IPS-20b (cell line): ENCODE data around the gene EMC10.

ENCODE experiments used
- H3K27ac ChIP-seq: one replicate; pipeline ENCODE4 v1.5.1; 2013; ENCODE audit warnings: low read length
- H3K27me3 ChIP-seq: 2 replicates; pipeline ENCODE4 v1.6.1; 2013; ENCODE audit warnings: mild to moderate bottlenecking, low read length, inconsistent platforms; ENCODE audit not compliant: insufficient read depth
- H3K36me3 ChIP-seq: 2 replicates; pipeline ENCODE4 v1.6.1; 2013; ENCODE audit warnings: low read depth, mild to moderate bottlenecking, inconsistent platforms, low read length, moderate library complexity; ENCODE audit not compliant: insufficient read depth
- H3K4me1 ChIP-seq: 2 replicates; pipeline ENCODE4 v1.6.1; 2013; ENCODE audit warnings: mild to moderate bottlenecking, control low read depth, inconsistent platforms, low read length, moderate library complexity; ENCODE audit not compliant: insufficient read depth
- H3K4me3 ChIP-seq: 2 replicates; pipeline ENCODE4 v1.5.1; 2013; ENCODE audit warnings: mild to moderate bottlenecking, low read length, inconsistent platforms
- H3K9ac ChIP-seq: 2 replicates; pipeline ENCODE4 v1.6.1; 2013; ENCODE audit warnings: low read depth, mild to moderate bottlenecking, inconsistent platforms, low read length, moderate library complexity
- H3K9me3 ChIP-seq: 2 replicates; pipeline ENCODE4 v1.6.1; 2013; ENCODE audit warnings: mild to moderate bottlenecking, low read depth, low read length, inconsistent platforms; ENCODE audit not compliant: insufficient read depth

EMC10 gene

DNA sequence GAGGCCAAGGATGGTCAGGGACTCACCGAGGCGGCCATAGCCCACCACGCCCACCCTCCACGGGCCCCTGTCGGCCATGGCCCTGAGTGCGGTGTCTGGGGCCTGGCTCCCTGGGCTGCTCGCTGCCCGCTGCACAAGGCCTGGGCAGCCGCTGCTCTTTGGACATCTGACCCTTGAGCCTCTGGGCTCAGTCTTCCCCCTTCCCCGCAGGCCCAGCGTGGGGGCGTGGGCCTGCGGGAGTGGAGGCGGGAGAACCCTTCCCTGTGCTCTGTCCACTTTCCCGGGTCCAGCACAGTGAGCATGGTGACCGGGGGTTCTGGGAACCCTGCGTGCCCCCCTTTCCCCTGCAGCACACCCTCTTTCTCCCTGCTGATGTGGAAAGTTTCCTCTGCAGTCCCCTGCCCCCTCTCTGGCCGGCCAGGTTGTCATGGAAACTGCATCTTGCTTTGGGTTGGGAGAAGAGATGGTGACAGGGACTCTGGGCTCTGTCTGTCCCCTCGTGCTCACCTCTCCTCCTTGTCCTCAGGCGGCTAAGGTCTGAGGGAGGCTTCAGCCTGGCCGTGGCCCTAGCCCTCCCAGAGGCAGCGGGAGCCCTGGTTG, 37.5 kb downstream of the EMC10 start, which contains the start of gene ASPDH:
TSS of gene ASPDH (minus strand) at position 168 of the 600 bp plus-strand sequence. CDS start at position 78, 90 bp downstream.
- no peaks in the 10 kb centered on the region for H3K4me1 ChIP-seq
- no peak within 1 kb of the TSS for H3K9ac ChIP-seq
- H3K27me3 ChIP-seq = no peaks in the 10 kb centered on the region
- peaks cover 8% of the 10 kb centered on the region for H3K9me3 ChIP-seq
- no peak within 1 kb of the TSS for H3K27ac ChIP-seq
- no peaks in the 10 kb centered on the region for H3K36me3 ChIP-seq
- no peak within 1 kb of the TSS for H3K4me3 ChIP-seq

DNA sequence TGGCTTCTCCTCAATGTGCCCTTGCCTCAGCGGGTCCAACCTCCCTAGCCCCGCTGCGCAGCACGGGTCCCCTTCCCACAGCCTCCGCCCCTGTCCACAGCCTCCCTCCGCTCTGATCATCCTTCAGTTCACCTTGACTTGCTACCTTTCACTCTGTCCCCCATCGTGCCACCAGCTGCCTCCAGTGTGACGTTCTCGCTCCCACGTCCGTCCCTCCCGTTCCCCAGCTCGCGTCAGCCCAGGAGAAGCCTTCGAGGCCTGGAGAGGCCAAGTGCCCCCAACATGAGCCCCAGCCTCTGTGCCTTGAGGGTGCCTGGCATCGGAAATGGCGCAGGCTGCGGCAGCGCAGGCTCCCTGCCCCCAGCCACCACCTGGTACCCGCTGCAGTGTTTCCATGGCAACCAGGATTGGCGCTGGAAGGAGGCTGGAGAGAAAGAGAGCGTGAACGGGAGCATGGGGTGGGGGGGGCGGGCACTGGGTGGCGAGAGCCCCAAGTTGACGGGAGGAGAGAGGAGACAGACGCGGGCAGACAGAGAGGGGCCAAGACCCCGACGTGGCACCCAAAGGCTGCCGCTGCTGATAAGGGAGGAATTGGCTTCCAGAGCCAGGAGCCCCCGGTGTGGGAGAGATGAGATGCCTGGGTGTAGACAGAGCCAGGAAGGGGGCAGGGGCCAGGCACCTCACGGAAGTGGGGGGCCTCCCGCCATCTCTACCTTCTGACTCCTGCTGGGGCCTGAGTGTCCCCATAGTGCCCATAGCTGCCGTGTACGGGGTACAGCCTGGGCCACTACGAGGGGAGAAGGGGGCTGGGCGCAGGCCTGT, 38.2 kb downstream of the EMC10 start:
- H3K4me1 ChIP-seq = no peaks in the 10 kb centered on the region

DNA sequence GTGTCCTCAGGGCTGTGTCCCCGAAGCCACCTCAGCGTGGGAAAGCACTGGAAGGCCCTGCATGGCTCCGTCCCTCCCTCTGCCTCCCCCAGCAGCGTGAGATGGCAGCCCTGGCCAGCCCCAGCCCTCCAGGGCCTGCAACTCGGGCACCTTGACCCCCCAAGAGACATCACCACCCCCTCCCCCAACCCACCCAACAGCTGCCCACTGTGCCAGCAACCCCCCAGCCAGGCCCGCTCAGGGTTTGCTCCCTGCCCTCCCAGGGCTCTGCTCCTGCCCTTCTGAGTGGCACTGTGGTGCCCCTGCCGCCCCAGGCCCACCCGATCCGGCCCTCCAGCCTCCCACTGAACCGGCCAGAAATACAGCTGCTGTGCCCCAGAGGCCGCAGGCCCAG, 38.9 kb downstream of the EMC10 start:
- H3K27ac ChIP-seq = no peak overlapping the region
- H3K9ac ChIP-seq = no peak overlapping the region
- H3K9me3 ChIP-seq = peaks cover 18% of the 10 kb centered on the region
- no peaks in the 10 kb centered on the region for H3K27me3 ChIP-seq
- H3K36me3 ChIP-seq = no peaks in the 10 kb centered on the region
- H3K4me3 ChIP-seq = no peak overlapping the region
- no peaks in the 10 kb centered on the region for H3K4me1 ChIP-seq

More for the DNA sequence above, 38.2 kb downstream of the EMC10 start:
- H3K27ac ChIP-seq = no peak overlapping the region
- no peak overlapping the region for H3K4me3 ChIP-seq
- H3K36me3 ChIP-seq = no peaks in the 10 kb centered on the region
- H3K9me3 ChIP-seq = peaks cover 14% of the 10 kb centered on the region
- H3K9ac ChIP-seq = no peak overlapping the region
- no peaks in the 10 kb centered on the region for H3K27me3 ChIP-seq

- Histone ChIP-seq H3K27me3 (no peaks in the 10 kb centered on the region), H3K9me3 (peaks cover 18% of the 10 kb centered on the region), H3K4me1 (no peaks in the 10 kb centered on the region), H3K36me3 (no peaks in the 10 kb centered on the region), H3K4me3 (no peak overlapping the region), H3K9ac (no peak overlapping the region), H3K27ac (no peak overlapping the region)
These were observed 40.1 kb downstream of the EMC10 start for GRCh38 chr19:50516456-50516855.

- no peaks in the 10 kb centered on the region for H3K4me1 ChIP-seq
- no peaks in the 10 kb centered on the region for H3K36me3 ChIP-seq
- H3K9me3 ChIP-seq = peaks cover 18% of the 10 kb centered on the region
- no peak overlapping the region for H3K4me3 ChIP-seq
- no peak overlapping the region for H3K27ac ChIP-seq
- no peaks in the 10 kb centered on the region for H3K27me3 ChIP-seq
- no peak overlapping the region for H3K9ac ChIP-seq
These were observed 40.8 kb downstream of the EMC10 start for GRCh38 chr19:50516964-50517703.

DNA sequence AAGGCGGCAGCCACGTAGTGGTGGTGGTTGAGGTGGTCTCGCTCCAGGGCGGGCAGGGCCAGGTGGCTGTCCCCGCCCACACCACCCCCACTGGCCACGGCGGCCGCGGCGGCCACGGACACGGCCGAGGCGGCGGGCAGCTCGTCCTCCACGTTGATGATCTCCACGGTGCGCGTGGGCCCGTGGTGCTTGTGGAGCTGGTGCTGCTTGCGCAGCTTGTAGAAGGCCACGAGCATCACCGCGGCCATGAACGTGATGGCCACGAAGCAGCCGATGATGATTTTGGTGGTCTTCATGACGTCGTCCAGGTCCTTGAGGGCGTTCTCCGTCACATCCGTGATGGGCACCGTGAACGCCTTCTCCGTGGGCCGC, 41.4 kb downstream of the EMC10 start:
- H3K36me3 ChIP-seq = no peaks in the 10 kb centered on the region
- H3K4me1 ChIP-seq = no peaks in the 10 kb centered on the region
- H3K9me3 ChIP-seq = peaks cover 20% of the 10 kb centered on the region
- no peaks in the 10 kb centered on the region for H3K27me3 ChIP-seq
- H3K4me3 ChIP-seq = no peak overlapping the region
- no peak overlapping the region for H3K9ac ChIP-seq
- no peak overlapping the region for H3K27ac ChIP-seq

GRCh38 chr19:50518091-50519005, 42.0 kb downstream of the EMC10 start:
- Histone ChIP-seq H3K4me1 (no peaks in the 10 kb centered on the region), H3K36me3 (no peaks in the 10 kb centered on the region), H3K9me3 (peaks cover 24% of the 10 kb centered on the region), H3K4me3 (no peak overlapping the region), H3K27me3 (no peaks in the 10 kb centered on the region), H3K27ac (no peak overlapping the region), H3K9ac (no peak overlapping the region)

DNA sequence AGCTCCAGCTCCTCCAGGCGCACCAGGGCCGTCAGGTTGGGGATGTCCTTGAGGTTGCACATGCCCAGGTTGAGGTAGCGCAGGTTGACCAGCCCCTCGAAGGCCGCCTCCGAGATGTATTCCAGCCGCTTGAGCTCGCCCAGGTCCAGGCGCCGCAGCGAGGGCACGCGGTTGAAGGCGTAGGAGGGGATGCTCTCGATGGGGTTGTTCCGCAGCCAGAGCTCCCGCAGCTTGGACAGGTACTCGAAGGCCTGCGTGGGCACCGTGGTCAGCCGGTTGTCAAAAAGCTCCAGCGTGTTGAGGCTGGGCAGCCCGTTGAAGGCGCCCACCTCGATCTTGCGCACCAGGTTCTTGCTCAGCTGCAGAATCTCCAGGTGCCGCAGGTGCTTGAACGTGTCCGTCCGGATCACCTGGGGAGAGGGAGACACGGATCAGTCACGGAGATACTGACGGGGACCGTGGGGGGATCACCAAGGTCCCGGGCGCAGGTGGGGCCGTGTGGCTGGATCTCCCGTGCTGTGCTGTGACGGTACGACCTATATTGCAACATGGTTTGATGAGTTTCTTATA, 42.8 kb downstream of the EMC10 start:
- H3K9me3 ChIP-seq = peaks cover 23% of the 10 kb centered on the region
- no peak overlapping the region for H3K27ac ChIP-seq
- H3K27me3 ChIP-seq = no peaks in the 10 kb centered on the region

GRCh38 chr19:50520822-50521465, 44.6 kb downstream of the EMC10 start:
- Histone ChIP-seq H3K9ac (no peak overlapping the region), H3K27me3 (no peaks in the 10 kb centered on the region), H3K36me3 (no peaks in the 10 kb centered on the region)

More for the DNA sequence above, 42.8 kb downstream of the EMC10 start:
- no peak overlapping the region for H3K9ac ChIP-seq
- no peaks in the 10 kb centered on the region for H3K4me1 ChIP-seq
- no peaks in the 10 kb centered on the region for H3K36me3 ChIP-seq
- H3K4me3 ChIP-seq = no peak overlapping the region

DNA sequence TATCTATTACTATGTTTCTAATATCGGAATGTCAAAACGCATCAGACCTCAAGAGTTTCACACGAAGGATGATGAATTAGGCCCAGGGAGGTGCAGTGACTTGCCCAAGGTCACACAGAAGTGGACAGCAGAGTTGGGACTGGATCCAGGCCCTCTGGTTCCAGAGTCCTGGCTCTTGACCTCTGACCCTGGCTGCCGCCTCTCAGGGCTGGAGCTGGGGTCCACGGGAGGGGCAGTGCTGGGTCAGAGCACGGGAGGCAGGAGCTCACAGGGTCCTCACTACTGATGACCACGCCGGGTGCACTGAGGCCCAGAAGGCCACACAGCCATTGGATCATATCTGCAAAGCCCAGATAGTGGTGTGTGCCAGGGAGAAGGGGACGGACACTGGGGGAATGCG, 46.6 kb downstream of the EMC10 start:
- peaks cover 19% of the 10 kb centered on the region for H3K9me3 ChIP-seq
- no peaks in the 10 kb centered on the region for H3K27me3 ChIP-seq
- no peak overlapping the region for H3K4me3 ChIP-seq
- no peaks in the 10 kb centered on the region for H3K36me3 ChIP-seq
- no peak overlapping the region for H3K9ac ChIP-seq
- no peak overlapping the region for H3K27ac ChIP-seq
- no peaks in the 10 kb centered on the region for H3K4me1 ChIP-seq

More at GRCh38 chr19:50520822-50521465, 44.6 kb downstream of the EMC10 start:
- H3K27ac ChIP-seq = no peak overlapping the region
- no peak overlapping the region for H3K4me3 ChIP-seq
- no peaks in the 10 kb centered on the region for H3K4me1 ChIP-seq
- peaks cover 19% of the 10 kb centered on the region for H3K9me3 ChIP-seq
